Activated CD4-positive, CD25-positive, alpha-beta regulatory T cell treated with anti-CD3 and anti-CD28 coated beads, Interleukin-2, amount 50 U/mL, for 16 hours (primary cell): ENCODE results near the gene GABRB1.

Source experiments
- DNase-seq: peaks from one replicate; pipeline ENCODE4 v3.0.0-alpha.2; 2020; ENCODE audit warnings: low read depth, low spot score

Gene GABRB1

GRCh38 chr4:47049347-47049746 is 18.0 kb downstream of the GABRB1 start:
- DNase-seq: no peak

- DNase-seq: no peak
Observed at GRCh38 chr4:47050761-47051725, 19.7 kb downstream of the GABRB1 start.

- DNase-seq: no peak
Observed at GRCh38 chr4:47053485-47053884, 22.1 kb downstream of the GABRB1 start.

GRCh38 chr4:47054130-47054529 is 22.8 kb downstream of the GABRB1 start:
- DNase-seq: no peak

GRCh38 chr4:47057991-47058390 is 26.6 kb downstream of the GABRB1 start:
- no peak for DNase-seq

GRCh38 chr4:47060561-47060960 is 29.2 kb downstream of the GABRB1 start:
- DNase-seq: no peak

GRCh38 chr4:47061435-47061834 is 30.1 kb downstream of the GABRB1 start:
- no peak for DNase-seq

- no peak for DNase-seq
Observed at GRCh38 chr4:47065051-47065481, 33.7 kb downstream of the GABRB1 start.

- DNase-seq: no peak
Observed at GRCh38 chr4:47068986-47069385, 37.6 kb downstream of the GABRB1 start.

GRCh38 chr4:47071901-47072341 is 40.6 kb downstream of the GABRB1 start:
- DNase-seq: no peak

GRCh38 chr4:47073647-47074046 is 42.3 kb downstream of the GABRB1 start:
- no peak for DNase-seq

GRCh38 chr4:47074816-47075215 is 43.4 kb downstream of the GABRB1 start:
- no peak for DNase-seq

- DNase-seq: no peak
Observed at GRCh38 chr4:47075262-47075661, 43.9 kb downstream of the GABRB1 start.

GRCh38 chr4:47075919-47076318 is 44.6 kb downstream of the GABRB1 start:
- no peak for DNase-seq

- no peak for DNase-seq
Observed at GRCh38 chr4:47084111-47084510, 52.7 kb downstream of the GABRB1 start.

- no peak for DNase-seq
Observed at GRCh38 chr4:47084795-47085194, 53.4 kb downstream of the GABRB1 start.

- DNase-seq: no peak
Observed at GRCh38 chr4:47088298-47088697, 56.9 kb downstream of the GABRB1 start.

- no peak for DNase-seq
Observed at GRCh38 chr4:47095884-47096283, 64.5 kb downstream of the GABRB1 start.

- no peak for DNase-seq
Observed at GRCh38 chr4:47101453-47101852, 70.1 kb downstream of the GABRB1 start.

- DNase-seq: no peak
Observed at GRCh38 chr4:47104986-47105385, 73.6 kb downstream of the GABRB1 start.

- no peak for DNase-seq
Observed at GRCh38 chr4:47106561-47106960, 75.2 kb downstream of the GABRB1 start.

GRCh38 chr4:47109379-47109778 is 78.0 kb downstream of the GABRB1 start:
- DNase-seq: no peak

- no peak for DNase-seq
Observed at GRCh38 chr4:47110546-47111132, 79.3 kb downstream of the GABRB1 start.
